Smooth muscle cell (in vitro differentiated cells): ENCODE measurements around the gene SMCO4. TPM values are rescaled to one million over a fixed set of nuclear protein-coding genes. Genes with fewer than 3 reads are reported as not detected.

ENCODE experiments used
- DNase-seq: peaks from one replicate; lab custom pipeline; 2025; ENCODE audit not compliant: unreplicated experiment; lab: John Stamatoyannopoulos, UW
- H2AFZ ChIP-seq: fragments of 200-600 bp; sonication (generic); 2 replicates; pipeline ENCODE4 v1.6.0; 2016; ENCODE audit warnings: antibody characterized with exemption, low read depth, mild to moderate bottlenecking
- H3F3A ChIP-seq: fragments of 200-600 bp; sonication (generic); 2 replicates; pipeline ENCODE4 v1.6.0; 2017; ENCODE audit warnings: antibody characterized with exemption, low read depth
- H3K27ac ChIP-seq: fragments of 200-600 bp; sonication (generic); 2 replicates; pipeline ENCODE4 v1.5.1; 2016; ENCODE audit warnings: low read depth, mild to moderate bottlenecking
- H3K27me3 ChIP-seq: fragments of 200-600 bp; sonication (generic); 2 replicates; pipeline ENCODE4 v1.6.1; 2016; ENCODE audit warnings: low read depth, mild to moderate bottlenecking
- H3K36me3 ChIP-seq: fragments of 200-600 bp; sonication (generic); 2 replicates; pipeline ENCODE4 v1.5.1; 2016; ENCODE audit warnings: low read depth
- H3K4me1 ChIP-seq: fragments of 200-600 bp; sonication (generic); 2 replicates; pipeline ENCODE4 v1.5.1; 2016; ENCODE audit warnings: low read depth
- H3K4me2 ChIP-seq: fragments of 200-600 bp; sonication (generic); 2 replicates; pipeline ENCODE4 v1.6.0; 2016; ENCODE audit warnings: mild to moderate bottlenecking
- H3K4me3 ChIP-seq: fragments of 200-600 bp; sonication (generic); 2 replicates; pipeline ENCODE4 v1.5.1; 2016; ENCODE audit warnings: mild to moderate bottlenecking
- H3K79me2 ChIP-seq: fragments of 200-600 bp; sonication (generic); 2 replicates; pipeline ENCODE4 v1.6.0; 2016; ENCODE audit warnings: low read depth, mild to moderate bottlenecking
- H3K9ac ChIP-seq: fragments of 200-600 bp; sonication (generic); 2 replicates; pipeline ENCODE4 v1.6.0; 2016; ENCODE audit warnings: low read depth
- H3K9me3 ChIP-seq: fragments of 200-600 bp; sonication (generic); replicated peaks from 2 replicates; pipeline ENCODE4 v1.5.1; 2016; ENCODE audit warnings: low read depth
- H4K20me1 ChIP-seq: fragments of 200-600 bp; sonication (generic); 2 replicates; pipeline ENCODE4 v1.6.0; 2016; ENCODE audit warnings: low read depth
- CTCF ChIP-seq: fragments of 200-600 bp; sonication (generic); IDR thresholded peaks from 2 replicates; pipeline ENCODE4 v1.5.1; 2017; ENCODE audit warnings: borderline replicate concordance, mild to moderate bottlenecking, antibody characterized with exemption; ENCODE audit not compliant: insufficient read depth, poor library complexity, severe bottlenecking
- WGBS: methylation state at CpG from one replicate; pipeline ENCODE4 v1.1.7; 2016; ENCODE audit warnings: low lambda C conversion rate; 5-methylcytosine and 5-hydroxymethylcytosine counted together
- polyA plus RNA-seq: library from polyadenylated mRNA; unstranded; fragments of >200 nt; fragmentation: Nextera tagmentation; extraction: Ambion mirVana; gene quantifications from 2 replicates; pipeline ENCODE4 v1.2.1, GENCODE V29; 2016
- total RNA-seq: library from RNA; depleted of rRNA; stranded (reverse); fragments of >200 nt; gene quantifications from 2 replicates; pipeline ENCODE4 v1.2.3, GENCODE V29; 2014

Gene SMCO4
- total and polyA plus RNA-seq, 2 experiments from 2014 or later = 13.8 to 50.7 TPM

GRCh38 chr11:93492464-93493251 lies 50.5 kb downstream of the SMCO4 start:
- WGBS = 98% methylated on average over 8 of the region's 8 CpGs
- H2AFZ ChIP-seq = no peak overlapping the region
- H3K9ac ChIP-seq = no peak overlapping the region
- no peaks in the 10 kb centered on the region for H3K36me3 ChIP-seq
- no peak overlapping the region for H3K4me2 ChIP-seq
- no peaks in the 10 kb centered on the region for H3K9me3 ChIP-seq
- no peaks in the 10 kb centered on the region for H3K79me2 ChIP-seq
- DNase-seq = no peak
- no peaks in the 10 kb centered on the region for H3F3A ChIP-seq
- H3K27me3 ChIP-seq = no peaks in the 10 kb centered on the region
- no peak overlapping the region for H3K27ac ChIP-seq
- no peak overlapping the region for H3K4me3 ChIP-seq
- H3K4me1 ChIP-seq = peaks cover 7% of the 10 kb centered on the region
- peaks cover 79% of the 10 kb centered on the region for H4K20me1 ChIP-seq
- no peak for TF ChIP-seq CTCF

- no peak overlapping the region for H3K4me2 ChIP-seq
- WGBS = 94% methylated on average over 5 of the region's 5 CpGs
- H4K20me1 ChIP-seq = peaks cover 86% of the 10 kb centered on the region
- H3K4me3 ChIP-seq = no peak overlapping the region
- no peak overlapping the region for H3K27ac ChIP-seq
- H3F3A ChIP-seq = no peaks in the 10 kb centered on the region
- TF ChIP-seq CTCF = no peak
- H3K36me3 ChIP-seq = no peaks in the 10 kb centered on the region
- DNase-seq = no peak
- no peaks in the 10 kb centered on the region for H3K9me3 ChIP-seq
- H3K27me3 ChIP-seq = no peaks in the 10 kb centered on the region
- no peak overlapping the region for H3K9ac ChIP-seq
- H3K79me2 ChIP-seq = no peaks in the 10 kb centered on the region
- H3K4me1 ChIP-seq = peaks cover 7% of the 10 kb centered on the region
- no peak overlapping the region for H2AFZ ChIP-seq
Measured at GRCh38 chr11:93491973-93492372, 51.2 kb downstream of the SMCO4 start.

GRCh38 chr11:93490996-93491618 lies 52.1 kb downstream of the SMCO4 start:
- Histone ChIP-seq H3K9me3 (no peaks in the 10 kb centered on the region), H3F3A (no peaks in the 10 kb centered on the region), H3K4me1 (peaks cover 7% of the 10 kb centered on the region), H3K79me2 (no peaks in the 10 kb centered on the region), H2AFZ (no peak overlapping the region), H3K36me3 (no peaks in the 10 kb centered on the region), H3K9ac (no peak overlapping the region), H3K27ac (no peak overlapping the region), H3K27me3 (no peaks in the 10 kb centered on the region), H4K20me1 (peaks cover 95% of the 10 kb centered on the region), H3K4me3 (no peak overlapping the region), H3K4me2 (no peak overlapping the region)
- DNase-seq = no peak
- WGBS = 41% methylated on average over 5 of the region's 5 CpGs
- TF ChIP-seq CTCF = no peak
